Left forelimb (tissue), 1 donor: ENCODE results near the gene FAM184B.

ENCODE experiments used
- DNase-seq: peaks from one replicate; pipeline ENCODE4 v3.0.0-alpha.2; 2018; ENCODE audit warnings: low spot score

Gene FAM184B

DNA sequence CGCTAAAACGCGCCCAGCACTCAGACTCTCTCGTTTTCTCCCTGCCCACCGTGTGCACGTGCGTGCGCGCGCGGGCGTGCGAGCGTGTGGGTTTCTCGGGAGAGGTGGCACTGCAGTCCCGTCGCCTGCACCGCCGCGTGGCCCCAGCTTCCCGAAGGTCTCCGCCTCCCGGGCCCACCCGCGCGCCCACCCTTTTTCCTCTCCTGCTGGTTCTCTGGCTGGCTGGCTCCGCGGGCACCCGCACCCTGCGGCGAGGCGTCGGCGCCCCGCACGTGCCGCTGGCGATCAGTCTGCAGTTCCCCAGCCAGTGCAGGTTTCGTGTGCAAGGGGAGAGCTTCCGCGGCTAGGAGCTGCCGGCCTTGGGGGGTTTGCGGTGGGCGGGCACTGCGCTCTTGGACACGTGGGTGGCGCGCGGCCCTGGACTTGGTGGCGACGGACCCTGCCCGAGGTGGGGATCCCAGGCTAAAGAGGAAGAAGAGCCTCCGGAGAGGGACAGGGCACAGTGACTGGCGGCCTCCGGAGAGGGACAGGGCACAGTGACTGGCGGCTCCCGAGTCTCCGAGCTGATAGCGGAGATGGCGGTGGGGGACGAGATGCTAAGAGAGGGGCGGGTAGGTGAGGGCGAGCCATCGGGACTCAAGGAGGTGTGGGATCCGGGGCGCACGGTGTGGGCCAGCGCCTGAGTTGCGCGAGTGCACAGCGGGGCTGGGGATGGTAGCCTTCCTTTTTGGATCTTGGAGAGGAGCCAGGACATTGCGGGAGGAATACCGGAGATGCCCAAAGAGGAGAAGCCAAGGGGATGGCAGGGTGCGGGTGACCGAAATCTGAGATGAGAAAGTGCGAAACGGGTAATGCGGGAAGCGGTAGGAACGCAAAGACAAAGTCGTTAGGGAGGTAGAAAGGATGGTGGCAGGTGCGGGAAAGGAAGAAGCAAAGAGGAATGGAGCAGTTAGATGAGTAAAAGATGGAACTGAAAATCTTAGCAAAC, at the start of gene FAM184B:
TSS of gene FAM184B (minus strand) at position 322 of the 988 bp plus-strand sequence. CDS start 322 bp downstream, outside the sequence.
- DNase-seq: no peak

DNA sequence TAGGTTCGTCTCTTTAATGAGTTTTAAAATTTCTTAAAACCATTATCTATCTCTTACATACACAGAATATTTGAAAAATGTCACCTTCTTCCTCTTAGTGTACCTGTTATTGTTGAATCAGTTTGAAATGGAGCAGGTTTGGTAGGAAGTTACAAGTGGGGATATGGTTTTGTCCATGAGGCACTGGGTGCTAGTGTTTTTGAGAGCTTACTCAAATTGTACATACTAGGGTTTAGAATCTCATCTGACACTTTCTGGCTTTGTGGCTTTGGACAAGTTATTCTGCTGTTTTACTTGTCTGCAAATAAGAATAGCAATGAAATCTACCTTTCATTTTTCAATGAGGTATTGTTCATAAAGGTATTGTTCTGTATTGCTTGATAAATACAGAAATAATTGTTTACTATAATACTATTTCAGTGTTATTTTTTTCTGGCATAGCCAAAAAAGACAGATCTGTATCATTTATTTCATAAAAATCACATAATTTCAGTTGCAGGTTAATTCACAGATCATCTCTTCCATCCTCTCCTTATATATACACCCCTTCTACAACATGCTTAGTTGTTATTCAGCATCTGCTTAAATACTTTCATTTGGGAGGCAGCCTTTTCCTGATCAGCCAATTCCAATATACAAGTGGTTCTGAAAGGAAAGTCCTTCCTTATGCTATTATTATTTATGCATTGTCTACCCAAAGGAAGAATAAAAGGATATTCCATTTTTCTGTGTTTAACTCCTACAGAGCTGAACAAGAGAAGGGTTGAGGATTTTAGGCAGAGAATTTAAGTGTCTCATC, 42.6 kb upstream of the FAM184B start:
- DNase-seq: no peak

DNA sequence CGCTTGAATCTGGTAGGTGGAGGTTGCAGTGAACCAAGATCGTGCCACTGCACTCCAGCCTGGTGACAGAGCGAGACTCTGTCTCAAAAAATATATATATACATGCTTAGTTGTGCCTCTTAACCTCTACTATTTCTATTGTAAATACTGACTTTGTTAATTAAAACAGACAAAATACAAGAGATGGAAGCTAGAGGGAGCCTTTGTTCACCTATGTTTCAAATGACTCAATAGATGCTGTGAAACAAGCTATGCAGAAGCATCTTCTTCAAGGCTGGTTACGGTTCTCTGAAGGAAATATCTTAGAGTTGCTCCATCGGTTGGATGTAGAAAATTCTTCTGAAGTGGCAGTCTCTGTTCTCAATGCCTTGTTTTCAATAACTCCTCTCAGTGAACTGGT, 35.6 kb upstream of the FAM184B start:
- DNase-seq: no peak

DNA sequence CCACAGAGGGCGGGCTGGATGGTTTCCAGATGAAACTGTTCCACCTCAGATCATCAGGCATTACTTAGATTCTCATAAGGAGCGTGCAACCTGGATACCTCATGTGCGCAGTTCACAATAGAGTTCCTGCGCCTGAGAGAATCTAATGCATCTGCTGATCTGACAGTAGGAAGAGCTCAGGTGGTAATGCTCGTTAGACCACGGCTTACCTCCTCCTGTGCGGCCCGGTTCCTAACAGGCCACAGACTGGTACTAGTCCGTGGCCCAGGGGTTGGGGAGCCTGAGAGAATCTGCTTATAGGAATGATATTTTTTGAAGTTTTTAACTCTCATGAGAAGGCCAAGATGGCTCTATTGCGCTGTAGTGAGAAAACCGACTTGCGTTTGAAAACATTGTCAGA, 34.7 kb upstream of the FAM184B start:
- DNase-seq: no peak

DNA sequence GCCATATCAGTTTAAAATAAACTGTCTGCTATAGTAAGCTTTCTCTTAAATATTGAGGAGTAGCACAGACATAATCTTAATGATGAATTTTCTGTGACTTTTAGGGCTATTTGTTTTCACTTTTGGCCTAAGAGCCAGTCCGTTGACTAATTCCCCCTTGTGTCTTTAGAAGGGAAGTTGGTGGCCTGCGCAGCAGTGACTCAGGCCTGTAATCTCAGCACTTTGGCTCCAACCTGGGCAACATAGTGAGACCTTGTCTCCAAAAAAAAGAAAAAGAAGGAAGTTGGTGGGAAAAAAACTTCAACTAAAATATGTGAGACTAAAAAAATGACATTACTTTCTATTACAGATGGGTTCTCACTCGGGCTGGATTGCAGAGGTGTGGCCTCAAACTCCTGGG, 32.7 kb upstream of the FAM184B start:
- no peak for DNase-seq

DNA sequence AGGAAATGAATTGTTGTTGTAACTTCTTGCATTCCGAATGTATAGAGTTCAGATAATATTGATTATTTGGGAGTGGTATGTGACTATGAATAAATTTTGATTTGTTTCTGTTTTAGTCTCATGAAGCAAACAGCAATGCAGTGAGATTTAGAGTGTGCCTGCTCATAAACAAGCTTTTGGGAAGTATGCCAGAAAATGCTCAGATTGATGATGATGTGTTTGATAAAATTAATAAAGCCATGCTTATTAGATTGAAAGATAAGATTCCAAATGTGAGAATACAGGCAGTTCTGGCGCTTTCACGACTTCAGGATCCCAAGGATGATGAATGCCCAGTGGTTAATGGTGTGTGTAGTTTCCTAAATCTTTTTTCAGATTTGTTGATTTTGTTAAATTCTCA, 31.4 kb upstream of the FAM184B start:
- no peak for DNase-seq

DNA sequence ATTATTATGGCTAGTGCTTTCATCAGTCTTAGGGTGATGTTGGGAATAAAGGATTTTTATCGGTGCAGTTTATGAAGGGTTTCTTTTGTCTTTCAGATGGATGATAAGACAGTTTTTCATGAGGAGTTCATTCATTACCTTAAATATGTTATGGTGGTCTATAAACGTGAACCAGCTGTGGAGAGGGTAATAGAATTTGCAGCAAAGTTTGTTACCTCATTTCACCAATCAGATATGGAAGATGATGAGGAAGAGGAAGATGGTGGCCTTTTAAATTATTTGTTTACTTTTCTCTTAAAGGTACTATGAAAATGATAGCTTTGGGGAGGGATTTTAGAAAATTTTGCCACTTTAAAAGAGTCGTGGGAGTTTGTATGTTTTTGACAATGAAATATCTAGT, 30.7 kb upstream of the FAM184B start:
- DNase-seq: no peak

DNA sequence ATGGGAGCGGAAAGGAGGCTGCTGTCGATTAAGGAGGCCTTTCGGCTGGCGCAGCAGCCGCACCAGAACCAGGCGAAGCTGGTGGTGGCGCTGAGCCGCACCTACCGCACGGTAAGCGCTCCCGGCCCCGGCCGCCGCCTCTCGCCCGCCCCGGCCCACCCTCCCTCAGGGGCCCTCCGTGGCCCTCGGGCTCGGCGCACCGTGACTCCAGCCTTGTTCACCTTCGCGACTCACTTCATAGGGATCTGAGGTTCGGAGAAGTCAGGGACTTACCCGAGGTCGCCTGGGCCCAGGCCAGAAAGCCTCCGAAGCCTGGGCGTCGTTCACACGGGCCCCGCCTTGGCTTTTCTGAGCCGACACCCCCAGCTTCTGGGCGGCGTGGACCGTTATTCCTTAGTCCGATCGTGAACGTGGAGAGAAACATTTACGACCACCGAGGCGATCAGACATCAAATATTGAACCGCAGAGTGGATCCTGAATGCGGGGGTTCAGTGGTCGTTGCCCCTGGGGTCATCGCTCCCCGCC, 29.7 kb upstream of the FAM184B start:
- DNase-seq: no peak

DNA sequence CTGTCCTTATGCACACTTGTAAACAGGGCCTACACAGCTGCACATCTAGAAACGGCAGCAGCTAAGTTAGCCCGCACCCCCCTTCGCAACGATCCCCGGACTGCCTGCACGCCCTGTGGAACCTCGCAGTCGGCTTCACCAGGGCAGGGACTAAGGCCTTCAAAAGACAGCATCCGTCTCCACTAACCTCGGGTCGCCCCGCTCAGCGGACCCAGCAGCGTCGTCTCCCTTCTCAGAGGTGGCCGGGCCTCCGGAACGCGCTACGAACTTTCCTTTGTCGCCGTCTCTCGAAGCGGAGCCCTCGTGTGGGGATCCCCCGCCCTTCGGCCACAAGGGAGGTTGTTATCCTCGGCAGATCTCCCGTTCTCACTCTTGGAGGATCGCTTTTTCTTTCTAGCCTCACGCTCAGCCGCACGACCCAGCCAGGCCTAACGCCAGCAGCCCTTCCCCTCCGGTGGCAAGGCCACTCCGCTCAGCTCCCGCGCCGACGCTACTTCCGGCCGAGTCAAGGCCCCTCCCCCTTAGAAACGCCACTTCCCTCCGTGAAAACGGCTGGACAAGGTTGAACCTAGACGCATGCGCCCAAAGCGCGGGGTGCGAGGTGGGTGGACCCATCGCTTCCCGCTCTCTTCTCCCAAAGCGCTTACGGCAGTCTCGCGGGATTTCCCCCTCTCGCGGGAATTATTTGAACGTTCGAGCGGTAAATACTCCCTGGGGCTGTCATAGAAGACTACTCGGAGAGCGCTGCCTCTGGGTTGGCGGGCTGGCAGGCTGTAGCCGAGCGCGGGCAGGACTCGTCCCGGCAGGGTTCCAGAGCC, 29.0 kb upstream of the FAM184B start, which contains the start of the genes DCAF16 and NCAPG:
TSS of gene DCAF16 (minus strand) at position 498 of the 818 bp plus-strand sequence. CDS start 6,616 bp downstream, outside the sequence.
TSS of gene NCAPG (plus strand) at position 720 of the 818 bp plus-strand sequence. CDS start 99 bp downstream, outside the sequence.
- DNase-seq: peak; percentile 99

DNA sequence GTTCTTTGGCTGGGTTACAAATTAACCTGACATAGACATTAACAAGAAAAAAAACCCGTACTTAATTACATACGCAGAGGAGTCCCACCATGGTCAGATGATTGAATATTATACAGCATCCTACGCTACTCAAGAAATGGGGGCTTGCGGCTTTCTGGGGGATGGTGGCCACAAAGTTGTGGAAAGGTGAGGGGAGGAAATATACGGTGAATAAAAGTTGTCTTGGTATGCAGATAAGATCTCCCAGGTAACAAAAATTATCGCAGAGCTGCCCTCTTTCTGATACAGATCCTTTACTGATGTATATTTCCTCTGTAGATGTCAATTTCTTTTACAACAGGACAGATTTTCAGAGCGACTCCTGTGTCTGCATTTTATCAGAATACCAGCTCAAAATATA, 28.2 kb upstream of the FAM184B start:
- DNase-seq: no peak

DNA sequence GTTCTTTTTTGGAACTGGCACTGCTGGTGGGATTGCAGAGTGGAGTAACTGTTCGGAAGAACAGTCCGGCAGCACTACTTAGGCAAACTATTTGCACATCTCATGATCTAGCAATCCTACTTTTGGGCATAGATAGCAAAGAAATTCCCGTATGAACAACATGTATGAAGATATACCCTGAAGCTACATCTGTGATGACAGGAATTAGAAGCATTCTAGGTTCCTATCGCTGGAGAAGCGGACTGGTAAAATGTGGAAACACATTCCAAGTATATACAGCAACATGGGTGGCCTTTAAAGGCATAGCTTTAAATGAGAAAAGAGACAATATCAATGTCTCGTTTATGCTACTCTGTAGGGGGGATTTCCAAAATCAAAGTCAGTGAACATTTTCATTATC, 26.0 kb upstream of the FAM184B start:
- no peak for DNase-seq

DNA sequence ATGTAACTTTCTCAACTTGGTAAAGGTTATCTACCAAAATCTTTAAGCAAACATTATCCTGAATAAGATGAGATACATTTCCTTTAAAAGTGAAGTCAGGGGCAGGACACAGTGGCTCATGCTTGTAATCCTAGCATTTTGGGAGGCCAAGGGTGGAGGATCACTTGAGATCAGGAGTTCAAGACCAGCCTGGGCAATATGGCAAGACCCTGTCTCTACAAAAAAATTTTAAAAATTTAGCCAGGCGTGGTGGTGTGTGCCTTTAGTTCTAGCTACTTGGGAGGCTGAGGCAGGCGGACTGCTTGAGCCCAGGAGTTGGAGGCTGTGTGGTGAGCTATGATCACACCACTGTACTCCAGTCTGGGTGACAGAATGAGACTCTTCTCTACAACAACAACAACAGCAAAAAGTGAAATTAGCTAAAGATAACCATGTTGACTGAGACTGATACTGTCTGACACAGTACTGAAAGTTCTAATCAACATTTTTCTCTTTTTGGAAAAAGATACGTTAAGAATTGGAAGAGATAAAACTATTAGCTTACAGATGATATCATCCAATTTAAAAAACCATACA, 24.2 kb upstream of the FAM184B start:
- DNase-seq: no peak

DNA sequence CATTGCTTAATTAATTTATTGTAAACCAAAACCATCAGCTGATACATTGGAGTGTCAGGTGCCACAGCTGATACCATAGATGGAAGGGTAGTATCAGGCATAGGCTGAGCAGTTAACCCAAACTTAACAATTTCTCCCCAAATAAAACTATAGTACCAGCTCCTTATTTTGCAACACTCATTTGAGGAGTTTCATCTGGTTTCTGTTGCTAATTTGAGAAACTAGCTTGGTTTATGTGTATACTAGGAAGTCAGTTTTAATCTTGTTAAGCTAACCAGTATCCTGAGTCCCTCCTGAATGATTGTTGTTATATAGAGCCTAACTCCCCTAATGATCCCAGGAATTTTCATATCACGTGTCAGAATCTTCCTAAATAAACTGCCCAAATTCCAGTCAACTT, 16.4 kb upstream of the FAM184B start:
- DNase-seq: no peak

DNA sequence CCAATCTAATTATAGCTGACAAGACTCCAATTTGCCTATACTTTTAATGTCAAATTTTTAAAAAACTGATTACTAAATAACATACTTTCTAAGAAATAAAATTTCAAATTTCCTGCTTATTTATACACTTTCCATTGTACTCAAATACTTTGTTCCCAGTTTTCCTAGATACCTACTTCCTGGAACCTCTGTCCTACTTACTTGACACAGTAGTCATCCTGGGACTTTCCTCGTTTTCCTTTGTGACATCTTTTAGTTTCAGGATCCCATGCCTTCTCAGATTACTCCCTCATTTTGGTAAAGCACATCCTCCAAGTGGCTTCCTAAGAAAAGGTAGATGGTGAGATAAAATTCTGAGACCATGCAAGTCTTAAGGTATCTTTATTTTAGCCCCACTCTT, 13.3 kb upstream of the FAM184B start:
- no peak for DNase-seq

DNA sequence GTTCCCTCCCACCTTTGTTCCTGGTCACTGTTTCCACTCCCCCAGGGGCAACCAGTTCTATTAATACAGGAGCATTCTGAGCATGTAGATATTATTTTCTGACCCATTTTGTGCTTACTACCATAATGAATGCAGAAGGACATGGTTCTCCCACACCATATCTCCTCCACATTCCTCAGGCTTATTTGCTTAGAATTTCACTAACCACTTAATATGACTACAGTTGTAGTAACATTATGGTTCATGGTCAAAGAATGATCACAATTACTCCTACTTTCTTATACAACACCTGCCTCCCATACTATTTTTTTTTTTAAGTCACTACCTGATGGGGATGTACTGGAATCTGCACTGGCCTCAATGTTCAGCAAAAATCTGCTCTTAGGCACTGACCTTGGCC, 7.5 kb upstream of the FAM184B start:
- DNase-seq: no peak

DNA sequence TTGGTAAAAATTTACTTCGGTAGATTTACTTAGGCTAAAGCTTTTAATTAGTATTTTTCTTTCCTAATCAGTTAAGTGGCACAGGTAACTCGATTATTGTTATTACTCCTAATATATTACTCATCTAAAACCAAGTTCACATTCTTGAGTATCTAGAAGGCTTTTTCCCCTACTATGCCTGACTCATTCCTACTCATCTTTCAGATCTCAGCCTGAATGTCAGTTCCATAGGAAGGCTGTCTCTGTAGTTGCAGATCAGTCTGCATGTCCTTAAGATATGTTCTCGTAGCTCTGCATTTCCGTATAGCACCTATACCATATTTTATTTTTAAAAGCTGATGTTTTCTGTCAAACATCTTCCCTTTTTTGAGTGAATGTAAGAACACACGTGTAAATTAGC, 5.9 kb upstream of the FAM184B start:
- DNase-seq: no peak

DNA sequence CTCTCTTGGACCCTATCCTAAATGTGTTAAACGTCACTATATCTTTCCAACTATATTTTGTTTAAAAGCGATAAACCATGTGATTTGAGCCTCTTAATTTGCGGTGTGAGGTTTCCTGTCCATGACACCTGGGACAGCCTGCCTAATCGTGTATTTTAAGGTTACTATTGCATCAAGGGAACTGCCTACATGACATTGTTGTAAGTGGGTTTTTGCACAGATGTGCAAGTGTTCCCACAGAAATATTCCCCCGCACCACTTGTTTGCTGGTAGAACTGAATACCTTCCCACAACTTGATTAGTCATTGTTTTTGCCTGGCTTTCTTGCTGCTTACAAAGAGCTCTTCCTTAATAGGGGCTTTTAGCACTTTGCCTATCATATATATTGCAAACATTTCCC, 5.1 kb upstream of the FAM184B start:
- DNase-seq: no peak

DNA sequence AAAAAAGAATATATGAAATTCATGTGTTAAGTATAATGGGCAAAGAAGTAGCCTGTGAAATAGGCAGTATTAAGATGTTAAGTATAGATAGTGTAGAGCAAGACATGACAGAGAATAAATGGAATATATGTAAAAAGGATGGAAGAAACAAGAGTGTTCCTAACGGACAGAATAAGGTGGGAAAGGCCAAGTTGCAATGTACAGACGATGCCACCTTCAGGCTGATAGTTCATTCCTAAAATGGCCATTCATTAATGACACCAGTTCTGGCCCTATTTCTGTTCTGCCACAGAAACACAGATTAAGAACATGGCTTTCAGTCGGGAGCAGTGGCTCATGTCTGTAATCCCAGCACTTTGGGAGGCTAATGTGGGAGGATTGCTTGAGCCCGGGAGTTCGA, 4.4 kb upstream of the FAM184B start:
- no peak for DNase-seq

DNA sequence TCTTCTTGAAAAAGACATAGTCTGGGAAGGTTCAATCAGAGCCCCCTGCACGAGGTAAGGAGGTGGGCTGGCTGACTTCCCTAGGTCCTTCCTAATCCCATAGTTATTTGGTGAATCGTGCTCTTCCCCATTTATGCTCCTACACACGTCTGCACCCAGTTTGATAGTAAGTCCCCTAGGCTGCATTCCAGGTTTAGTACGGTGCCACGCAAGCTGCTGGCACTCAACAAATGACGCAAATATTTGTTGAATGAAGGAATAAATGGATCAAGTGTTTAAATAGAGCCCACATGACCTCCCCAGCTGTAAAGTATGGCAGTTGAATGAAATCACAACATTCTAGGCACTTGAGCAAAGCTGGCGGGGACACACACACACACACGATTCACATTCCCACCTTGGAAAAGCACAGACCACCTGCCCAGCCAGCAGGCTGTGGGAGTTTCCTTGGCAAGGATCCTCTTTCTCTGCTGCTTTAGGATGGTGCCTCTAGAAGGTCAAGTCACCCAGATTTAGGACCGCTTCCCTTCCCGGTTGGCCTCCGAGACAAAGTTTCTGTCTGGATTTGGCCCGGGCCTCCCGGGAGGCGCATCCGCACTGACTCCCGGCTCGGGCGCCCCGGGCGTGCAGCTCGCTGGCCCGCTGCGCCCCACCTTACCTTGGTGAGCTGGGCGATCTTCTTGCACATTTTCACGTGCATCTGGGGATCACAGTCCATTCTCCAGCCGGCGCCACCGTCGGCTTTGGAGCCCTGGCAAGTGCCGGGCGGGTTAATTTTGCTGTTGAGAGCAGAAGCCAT, 721 bp downstream of the FAM184B start:
- no peak for DNase-seq

DNA sequence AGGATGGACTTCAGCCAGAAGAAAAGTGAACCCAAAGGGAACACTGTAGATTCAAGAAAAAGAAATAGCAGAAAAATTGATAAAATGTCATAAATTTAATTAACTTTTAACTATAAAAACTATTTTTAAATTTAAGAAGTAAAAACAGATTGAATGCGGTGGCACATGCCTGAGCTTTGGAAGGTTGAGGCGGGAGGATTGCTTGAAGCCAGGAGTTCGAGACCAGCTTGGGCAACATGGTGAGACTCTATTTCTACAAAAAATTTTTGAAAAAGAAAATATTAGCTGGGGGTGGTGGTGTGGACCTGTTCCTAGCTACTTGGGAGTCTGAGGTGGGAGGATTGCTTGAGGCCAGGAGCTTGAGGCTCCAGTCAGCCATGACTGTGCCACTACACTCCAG, 3.0 kb downstream of the FAM184B start:
- DNase-seq: no peak
